GM21825 (cell line): Measurements from ENCODE around the gene PSMB7.
"Not testable (repeated sequence)": the region's sequence is repeated elsewhere in the genome, so short reads cannot be mapped to it uniquely, and the experiment has no call there.

ENCODE experiments used
- ATAC-seq: cut with Tn5 transposase; IDR thresholded peaks from one replicate; pipeline ENCODE4 v1.9.1; 2021; ENCODE audit warnings: mild to moderate bottlenecking, moderate library complexity; ENCODE audit not compliant: unreplicated experiment

The PSMB7 gene

GRCh38 chr9:124443625-124444024 lies 28.4 kb upstream of the PSMB7 start:
- no peak for ATAC-seq

- no peak for ATAC-seq
Measured at GRCh38 chr9:124442826-124443225, 27.6 kb upstream of the PSMB7 start.

- no peak for ATAC-seq
Measured at GRCh38 chr9:124442379-124442778, 27.1 kb upstream of the PSMB7 start.

GRCh38 chr9:124441291-124441690 lies 26.0 kb upstream of the PSMB7 start:
- ATAC-seq: no peak

DNA sequence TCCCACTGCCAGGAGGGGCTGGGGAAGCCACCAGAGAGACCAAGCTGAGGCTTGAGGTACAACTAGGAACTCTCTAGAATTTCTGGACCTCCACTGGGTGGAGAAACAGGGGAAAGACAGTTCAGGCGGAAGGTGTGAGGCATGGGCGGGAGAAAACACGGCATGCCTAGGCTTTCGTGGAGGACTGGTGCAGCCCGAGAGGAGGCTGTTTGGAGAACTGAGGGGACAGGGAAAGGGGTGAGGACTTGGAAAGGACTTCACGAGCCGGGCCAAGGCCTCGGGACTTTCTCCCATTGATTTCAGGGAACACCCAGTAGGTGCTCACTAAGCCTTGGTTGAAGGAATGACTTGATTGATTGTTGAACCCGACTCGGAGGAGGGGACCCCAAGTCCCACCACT lies 25.5 kb upstream of the PSMB7 start:
- no peak for ATAC-seq

DNA sequence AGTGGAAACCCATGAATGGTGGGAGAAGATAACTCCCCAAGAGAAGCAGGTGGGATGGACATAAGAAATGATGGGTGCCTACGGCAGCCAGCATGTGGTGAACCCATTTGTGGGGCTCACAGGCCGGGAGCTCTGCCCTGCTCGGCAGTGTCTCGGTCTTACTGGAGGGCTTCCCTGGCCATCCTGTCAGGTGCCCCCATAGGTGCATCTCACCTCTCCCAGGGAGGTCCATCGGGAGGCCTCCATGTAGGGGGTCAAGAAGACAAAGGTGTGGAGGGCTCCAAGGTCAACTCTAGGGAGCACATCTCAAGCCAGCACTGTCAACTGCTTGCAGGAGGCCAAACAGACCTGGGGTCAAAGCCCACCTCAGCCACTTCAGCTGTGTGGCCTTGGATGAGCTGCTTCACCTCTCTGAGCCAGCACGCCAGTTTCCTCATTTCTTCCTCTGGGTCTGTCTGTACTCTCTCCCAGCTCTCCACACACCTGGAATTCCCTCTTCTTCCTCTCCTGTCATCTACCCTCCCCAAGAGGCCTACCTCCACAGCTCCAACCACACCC lies 24.5 kb upstream of the PSMB7 start:
- no peak for ATAC-seq

GRCh38 chr9:124439086-124439485 lies 23.8 kb upstream of the PSMB7 start:
- ATAC-seq: no peak

DNA sequence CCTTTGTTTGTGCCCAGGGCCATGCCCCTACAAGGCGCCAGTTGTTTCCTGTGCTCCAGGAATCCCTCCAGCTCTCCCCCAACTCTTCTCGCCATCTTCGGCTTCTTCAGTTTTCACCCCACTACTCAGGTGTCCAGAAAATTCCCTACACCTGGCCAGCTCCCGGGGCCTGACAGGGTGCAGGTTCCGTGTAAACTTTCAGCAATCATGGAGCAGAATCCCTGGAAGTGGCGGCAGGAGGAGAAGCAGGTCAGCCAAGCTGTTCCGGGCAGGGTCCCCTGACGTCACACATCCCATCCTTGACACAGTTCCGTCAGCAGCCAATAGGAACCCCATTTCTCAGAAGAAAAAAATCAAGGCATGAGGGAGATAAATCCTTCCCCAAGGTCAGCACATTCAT lies 22.8 kb upstream of the PSMB7 start:
- no peak for ATAC-seq

- ATAC-seq: no peak
Measured at GRCh38 chr9:124437086-124437485, 21.8 kb upstream of the PSMB7 start.

DNA sequence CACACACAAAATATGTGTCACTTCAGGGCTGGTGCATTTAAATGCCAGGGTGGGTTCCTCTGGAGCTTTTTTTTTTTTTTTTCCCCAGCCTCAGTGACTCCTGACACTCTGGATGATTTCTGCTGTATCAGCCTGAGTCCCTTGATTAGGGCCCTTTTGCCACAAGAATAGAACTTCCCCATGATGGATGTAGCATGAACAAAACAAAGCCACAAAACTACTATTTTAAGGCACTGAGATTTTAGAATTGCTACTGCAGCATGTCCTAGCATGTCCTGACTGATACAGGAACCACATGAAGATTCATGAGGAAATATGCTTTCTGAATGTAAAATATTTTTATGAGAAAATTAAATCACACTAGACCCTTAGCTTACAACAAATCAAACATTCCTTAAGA lies 21.1 kb upstream of the PSMB7 start:
- ATAC-seq: no peak

GRCh38 chr9:124429530-124429867 lies 14.3 kb upstream of the PSMB7 start:
- no peak for ATAC-seq

GRCh38 chr9:124428751-124429529 lies 13.7 kb upstream of the PSMB7 start:
- ATAC-seq: no peak

- ATAC-seq: no peak
Measured at GRCh38 chr9:124427281-124427680, 12.0 kb upstream of the PSMB7 start.

- ATAC-seq: no peak
Measured at GRCh38 chr9:124426361-124426760, 11.1 kb upstream of the PSMB7 start.

DNA sequence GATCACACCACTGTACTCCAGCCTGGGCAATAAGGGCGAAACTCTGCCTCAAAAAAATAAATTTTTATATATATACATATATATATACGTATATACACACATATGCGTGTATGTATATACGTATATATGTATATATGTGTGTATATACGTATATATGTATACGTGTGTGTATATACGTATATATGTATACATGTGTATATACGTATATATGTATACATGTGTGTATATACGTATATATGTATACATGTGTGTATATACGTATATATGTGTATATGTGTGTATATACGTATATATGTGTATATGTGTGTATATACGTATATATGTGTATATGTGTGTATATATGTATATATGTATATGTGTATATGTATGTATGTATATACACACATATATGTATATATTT lies 10.5 kb upstream of the PSMB7 start:
- not testable (repeated sequence) for ATAC-seq

- ATAC-seq: no peak
Measured at GRCh38 chr9:124423591-124423990, 8.3 kb upstream of the PSMB7 start.

- no peak for ATAC-seq
Measured at GRCh38 chr9:124423155-124423554, 7.9 kb upstream of the PSMB7 start.

DNA sequence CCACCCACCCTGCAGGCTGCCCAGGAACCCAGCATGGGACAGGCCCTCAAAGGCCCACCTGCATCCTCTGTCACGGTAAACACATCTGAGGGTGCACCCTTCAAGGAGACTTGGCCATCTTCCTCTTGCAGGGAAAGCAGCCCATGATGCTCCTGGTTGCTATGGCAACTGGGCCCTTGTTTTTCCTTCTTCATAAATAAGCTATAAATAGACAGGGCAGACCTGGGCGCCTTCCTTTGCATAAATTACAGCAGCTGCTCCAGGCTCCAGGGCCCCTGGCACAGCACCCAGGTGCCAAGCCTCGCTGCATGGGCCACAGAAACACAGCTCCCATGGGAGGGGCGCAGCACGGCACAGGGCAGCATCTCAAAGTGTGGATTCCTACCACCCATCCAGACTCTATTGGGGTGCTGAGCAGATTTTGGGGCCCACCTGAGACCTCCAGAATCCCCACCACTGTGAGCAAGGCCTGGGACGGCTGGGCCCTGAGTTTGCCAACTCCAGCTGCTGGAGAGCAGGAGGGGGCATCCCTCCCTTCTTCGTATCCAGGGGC lies 5.8 kb upstream of the PSMB7 start:
- no peak for ATAC-seq

DNA sequence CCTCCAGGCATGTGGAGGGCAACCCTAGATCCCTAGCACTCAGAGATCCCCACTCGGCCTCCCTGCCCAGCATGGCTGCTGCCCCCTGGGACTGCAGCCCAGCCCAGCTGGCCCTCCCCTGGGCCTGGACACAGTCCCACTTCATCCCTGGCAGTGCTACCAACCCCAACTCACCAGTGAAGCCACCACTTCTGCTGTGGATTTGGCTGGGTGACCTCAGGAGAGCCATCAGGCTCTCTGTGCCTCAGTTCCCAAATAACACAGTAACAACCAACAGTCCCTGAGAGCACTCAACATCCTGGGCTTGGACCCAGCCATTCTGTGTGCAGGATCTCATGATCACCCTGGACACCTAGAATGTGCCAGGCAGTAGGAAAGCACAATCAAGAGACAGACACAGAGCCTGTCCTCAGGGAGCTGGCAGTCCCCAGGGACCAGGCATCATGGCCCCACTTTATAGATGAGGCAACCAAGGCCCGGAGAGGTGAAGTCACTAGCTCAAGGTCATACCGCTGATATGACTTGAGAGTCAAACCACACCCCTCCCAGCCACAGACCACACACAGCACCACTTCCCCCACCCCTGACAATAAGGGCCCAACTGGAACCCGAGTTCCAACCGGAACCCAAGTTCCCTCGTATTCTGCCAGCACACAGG lies 4.7 kb upstream of the PSMB7 start:
- ATAC-seq: no peak

GRCh38 chr9:124415852-124416484 lies 726 bp upstream of the PSMB7 start:
- no peak for ATAC-seq

DNA sequence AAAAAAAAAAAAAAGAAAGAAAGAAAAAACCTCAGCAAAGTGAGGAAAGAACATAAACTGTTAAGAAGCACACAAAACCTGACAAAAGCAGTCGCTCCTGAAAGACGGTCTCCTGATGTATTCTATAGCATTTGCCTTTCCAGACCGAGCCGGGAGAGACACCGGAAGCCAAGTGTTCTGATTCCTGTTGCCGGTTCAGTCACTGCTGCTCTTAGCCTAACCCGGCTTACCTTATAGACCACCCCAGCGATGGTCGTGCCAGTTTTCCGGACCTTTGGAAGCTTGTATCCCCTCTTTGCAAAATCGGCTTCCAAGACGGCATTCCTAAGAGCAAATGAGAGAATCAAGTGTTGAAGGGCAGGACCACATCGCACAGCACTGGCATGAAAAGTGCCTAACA lies 630 bp downstream of the PSMB7 start:
- no peak for ATAC-seq

- no peak for ATAC-seq
Measured at GRCh38 chr9:124412228-124412575, 3.0 kb downstream of the PSMB7 start.
